Thyroid gland (tissue), 4 donors: ENCODE data around the gene CENPX. TPM values are rescaled to one million over a fixed set of nuclear protein-coding genes. Genes with fewer than 3 reads are reported as not detected.

Experiments used
- DNase-seq, 2 donors: peaks; one replicate each; pipeline ENCODE4 v3.0.0-alpha.2; 2019
- H3K27ac ChIP-seq, 3 donors: fragments of 200-600 bp; sonication (generic); 1 replicate in 2 of 3; 2 replicates in 1 of 3; pipeline ENCODE4 v1.5.1; 2016 to 2019; ENCODE audit warnings: mild to moderate bottlenecking in 1 of 3, moderate library complexity in 1 of 3
- H3K27me3 ChIP-seq: fragments of 200-600 bp; sonication (generic); one replicate; pipeline ENCODE4 v1.5.1; 2019
- H3K36me3 ChIP-seq, 2 donors: fragments of 200-600 bp; sonication (generic); one replicate each; pipeline ENCODE4 v1.5.1; 2016 to 2019
- H3K4me1 ChIP-seq, 2 donors: fragments of 200-600 bp; sonication (generic); one replicate each; pipeline ENCODE4 v1.5.1; 2017 to 2019
- H3K4me3 ChIP-seq, 3 donors: fragments of 200-600 bp; sonication (generic); replicated peaks in 1 of 3; 1 replicate in 2 of 3; 2 replicates in 1 of 3; pipeline ENCODE4 v1.5.1; 2016; ENCODE audit warnings: mild to moderate bottlenecking in 1 of 3
- H3K9me3 ChIP-seq: fragments of 200-600 bp; sonication (generic); one replicate; pipeline ENCODE4 v1.5.1; 2017
- CTCF ChIP-seq, 6 experiments: fragments of 200-600 bp in 3 of 6; fragments of 450-650 bp in 3 of 6; sonication (generic) in 3 of 6; IDR thresholded peaks; one replicate each; pipeline ENCODE4 v1.5.1; 2016 to 2019; ENCODE audit warnings: antibody characterized with exemption in 6 of 6, mild to moderate bottlenecking in 2 of 6, inconsistent platforms in 1 of 6, moderate library complexity in 1 of 6
- POLR2A ChIP-seq, 2 donors: fragments of 450-650 bp; IDR thresholded peaks; one replicate each; pipeline ENCODE4 v1.6.1; 2017; ENCODE audit warnings: antibody characterized with exemption in 2 of 2, mild to moderate bottlenecking in 2 of 2, moderate library complexity in 1 of 2
- WGBS, 2 donors: methylation state at CpG; one replicate each; pipeline ENCODE4 v1.1.5; 2017; 5-methylcytosine and 5-hydroxymethylcytosine counted together
- intact Hi-C: fragments of 100-400 bp; cut with DNase I; formaldehyde crosslinking; loops from one replicate; pipeline ENCODE4 v1.15.1; 2023
- total RNA-seq, 4 donors: library from RNA; depleted of rRNA; stranded (reverse); fragments of >200 nt; gene quantifications; one replicate each; pipeline ENCODE4 v1.2.3, GENCODE V29; 2016

CENPX gene
- total RNA-seq, 4 donors from 2014 or later, result 40.7 to 95.9 (median 78.0) TPM

- Histone ChIP-seq H3K27me3 (no peaks in the 10 kb centered on the region), H3K36me3 (no peaks in the 10 kb centered on the region), H3K4me1 (no peaks in the 10 kb centered on the region), H3K4me3 (no peak overlapping the region), H3K27ac (no peak overlapping the region), H3K9me3 (no peaks in the 10 kb centered on the region)
- DNase-seq, result no peak
- 84% methylated on average over 9 of the region's 20 CpGs; no CpG with 5 or more reads in 1 of the 2 donors for WGBS, 2 donors
- intact Hi-C loops, result no loop called here
- TF ChIP-seq POLR2A (IDR thresholded peaks at IDR 0.05) (no peak), CTCF (IDR thresholded peaks at IDR 0.05) (no peak)
Observed at GRCh38 chr17:82012261-82012639, 10.4 kb downstream of the CENPX start.

- Histone ChIP-seq H3K27me3 (no peaks in the 10 kb centered on the region), H3K36me3 (no peaks in the 10 kb centered on the region), H3K4me3 (no peak overlapping the region), H3K4me1 (no peaks in the 10 kb centered on the region), H3K27ac (no peak overlapping the region), H3K9me3 (no peaks in the 10 kb centered on the region)
- intact Hi-C loops, result no loop called here
- TF ChIP-seq POLR2A (IDR thresholded peaks at IDR 0.05) (no peak), CTCF (IDR thresholded peaks at IDR 0.05) (no peak)
- 97% methylated on average over 11 to 13 of the region's 19 CpGs for WGBS, 2 donors
- DNase-seq, result no peak
Observed at GRCh38 chr17:82011617-82012187, 11.0 kb downstream of the CENPX start.

DNA sequence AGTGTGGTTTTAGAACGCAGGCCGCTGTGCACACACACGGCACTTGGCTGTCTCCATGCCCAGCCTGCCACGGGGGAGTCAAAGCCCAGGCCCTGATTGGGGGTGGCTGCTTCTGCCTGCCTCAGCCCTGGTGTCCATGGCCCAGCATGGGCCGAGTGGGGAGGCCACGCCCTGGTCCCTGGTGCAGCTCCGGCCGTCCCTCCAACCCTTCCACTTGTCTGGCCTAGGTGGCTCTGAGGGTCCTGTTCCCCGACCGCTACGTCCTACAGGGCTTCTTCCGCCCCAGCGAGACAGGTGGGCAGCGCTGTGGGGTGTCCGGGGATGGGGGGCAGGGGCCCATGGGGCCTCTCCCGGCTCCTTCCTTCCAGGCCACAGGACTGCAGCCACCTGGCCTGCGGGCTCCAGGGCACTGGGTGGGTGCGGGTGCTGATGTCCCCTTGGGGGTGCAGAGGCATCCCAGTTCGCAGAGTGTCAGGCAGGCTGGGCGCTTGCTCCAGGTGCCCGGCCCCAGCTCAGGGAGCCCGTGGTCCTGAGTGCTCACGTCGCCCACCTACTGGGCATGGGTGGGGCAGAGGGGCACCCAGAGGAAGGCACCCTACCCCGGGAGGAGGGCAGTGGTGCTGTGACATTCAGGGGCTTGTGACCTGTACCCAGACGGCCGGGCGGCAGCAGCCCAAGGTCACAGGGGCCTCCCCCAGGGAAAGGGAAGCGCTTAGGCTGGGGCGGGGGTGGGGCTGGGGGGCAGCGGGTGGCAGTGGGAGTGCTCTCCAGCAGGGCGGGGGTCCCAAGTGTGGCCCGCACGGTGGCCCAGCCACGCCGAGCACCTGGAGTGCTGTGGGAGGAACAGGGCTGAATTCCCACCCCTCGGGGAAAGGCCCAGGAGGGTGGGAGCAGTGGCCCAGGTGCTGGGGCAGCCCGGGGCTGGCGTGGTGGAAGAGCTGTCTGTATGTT, 11.8 kb downstream of the CENPX start:
- H3K4me3 ChIP-seq, result no peak overlapping the region
- DNase-seq, result no peak
- intact Hi-C loops, result no loop called here

DNA sequence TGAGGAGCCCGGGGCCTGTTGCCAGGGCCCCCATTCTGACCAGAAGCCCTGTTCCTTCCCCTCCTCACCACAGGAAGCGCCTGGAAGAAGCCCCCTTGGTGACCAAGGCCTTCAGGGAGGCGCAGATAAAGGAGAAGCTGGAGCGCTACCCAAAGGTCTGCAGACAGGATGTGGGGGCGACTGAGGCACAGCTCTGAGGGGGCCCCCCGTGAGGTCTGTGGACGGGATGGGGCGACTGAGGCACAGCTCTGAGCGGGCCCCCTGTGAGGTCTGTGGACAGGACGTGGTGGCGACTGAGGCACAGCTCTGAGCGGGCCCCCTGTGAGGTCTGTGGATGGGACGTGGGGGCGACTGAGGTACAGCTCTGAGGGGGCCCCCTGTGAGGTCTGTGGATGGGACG, 13.3 kb downstream of the CENPX start:
- no peak for DNase-seq
- no peaks in the 10 kb centered on the region for H3K9me3 ChIP-seq
- 82 to 89% methylated on average over 13 to 15 of the region's 15 CpGs for WGBS, 2 donors
- H3K27ac ChIP-seq, result no peak overlapping the region
- H3K4me1 ChIP-seq, result peaks cover 0 to 3% of the 10 kb centered on the region in 2 donors
- H3K36me3 ChIP-seq, result no peaks in the 10 kb centered on the region
- H3K27me3 ChIP-seq, result no peaks in the 10 kb centered on the region
- H3K4me3 ChIP-seq, result no peak overlapping the region
- TF ChIP-seq POLR2A (IDR thresholded peaks at IDR 0.05) (no peak), CTCF (IDR thresholded peaks at IDR 0.05) (no peak)
- intact Hi-C loops, result no loop called here

More for the DNA sequence above, 11.8 kb downstream of the CENPX start:
- Histone ChIP-seq H3K9me3 (no peaks in the 10 kb centered on the region), H3K27ac (no peak overlapping the region), H3K27me3 (no peaks in the 10 kb centered on the region), H3K4me1 (no peaks in the 10 kb centered on the region), H3K36me3 (no peaks in the 10 kb centered on the region)
- 89 to 95% methylated on average over 14 to 18 of the region's 39 CpGs for WGBS, 2 donors
- no peak for TF ChIP-seq CTCF (IDR thresholded peaks at IDR 0.05)
- TF ChIP-seq POLR2A (IDR thresholded peaks at IDR 0.05), result no peak

- Histone ChIP-seq H3K27me3 (no peaks in the 10 kb centered on the region), H3K27ac (no peak overlapping the region), H3K9me3 (no peaks in the 10 kb centered on the region), H3K4me1 (peaks cover 0 to 7% of the 10 kb centered on the region in 2 donors), H3K4me3 (no peak overlapping the region), H3K36me3 (no peaks in the 10 kb centered on the region)
- TF ChIP-seq CTCF (IDR thresholded peaks at IDR 0.05) (no peak), POLR2A (IDR thresholded peaks at IDR 0.05) (no peak)
- no peak for DNase-seq
- 93% methylated on average over 18 of the region's 28 CpGs; no CpG with 5 or more reads in 1 of the 2 donors for WGBS, 2 donors
- intact Hi-C loops, result no loop called here
Observed at GRCh38 chr17:82008941-82009405, 13.7 kb downstream of the CENPX start.
